Adrenal gland (tissue), 5 donors: ENCODE data around the gene SLC9A5.

Experiments used
- CTCF ChIP-seq, 6 experiments: fragments of 450-650 bp in 4 of 6; fragments of 200-600 bp in 2 of 6; sonication (generic) in 1 of 6; IDR thresholded peaks; 1 replicate in 5 of 6; 2 replicates in 1 of 6; pipeline versions ENCODE4 v1.5.1 to v1.8.0; 2016 to 2021; ENCODE audit warnings: antibody characterized with exemption in 6 of 6, mild to moderate bottlenecking in 2 of 6, moderate library complexity in 1 of 6
- POLR2A ChIP-seq, 2 donors: fragments of 450-650 bp; IDR thresholded peaks; one replicate each; pipeline ENCODE4 v1.6.1; 2017; ENCODE audit warnings: antibody characterized with exemption in 2 of 2, mild to moderate bottlenecking in 2 of 2, moderate library complexity in 1 of 2
- donor health status: DM: no; HTN: no; CAD: no.

GRCh38 chr16:67264866-67265265, 16.1 kb downstream of the SLC9A5 start:
- TF ChIP-seq CTCF (IDR thresholded peaks at IDR 0.05) (no peak), POLR2A (IDR thresholded peaks at IDR 0.05) (no peak)
